Activated naive CD4-positive, alpha-beta T cell treated with Interleukin-2 at 50 U/mL for 16 hours (primary cell): ENCODE data around the gene CFHR4.
"Not testable (repeated sequence)": the region's sequence is repeated elsewhere in the genome, so short reads cannot be mapped to it uniquely, and the experiment has no call there.

Source experiments
- DNase-seq: peaks from one replicate; pipeline ENCODE4 v3.0.0-alpha.2; 2020

CFHR4 gene

DNA sequence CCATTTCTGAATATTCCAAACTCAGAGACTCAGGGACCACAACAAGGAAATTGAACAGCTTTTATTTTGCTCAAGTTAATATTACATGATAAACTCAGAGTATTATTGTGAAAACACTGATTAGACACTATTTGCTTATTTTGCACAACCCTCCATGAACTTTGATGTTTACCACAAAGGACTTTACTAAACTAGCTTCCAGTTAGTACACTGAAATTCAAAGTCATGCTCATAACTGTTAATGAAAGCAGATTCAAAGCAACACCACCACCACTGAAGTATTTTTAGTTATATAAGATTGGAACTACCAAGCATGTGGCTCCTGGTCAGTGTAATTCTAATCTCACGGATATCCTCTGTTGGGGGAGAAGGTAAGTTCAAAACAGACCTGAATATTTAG lies 55.7 kb downstream of the CFHR4 start, which contains the start of gene CFHR2:
CFHR2 (plus strand) TSS at position 171 of the 400 bp plus-strand sequence; CDS start at position 314, 143 bp downstream.
- not testable (repeated sequence) for DNase-seq

DNA sequence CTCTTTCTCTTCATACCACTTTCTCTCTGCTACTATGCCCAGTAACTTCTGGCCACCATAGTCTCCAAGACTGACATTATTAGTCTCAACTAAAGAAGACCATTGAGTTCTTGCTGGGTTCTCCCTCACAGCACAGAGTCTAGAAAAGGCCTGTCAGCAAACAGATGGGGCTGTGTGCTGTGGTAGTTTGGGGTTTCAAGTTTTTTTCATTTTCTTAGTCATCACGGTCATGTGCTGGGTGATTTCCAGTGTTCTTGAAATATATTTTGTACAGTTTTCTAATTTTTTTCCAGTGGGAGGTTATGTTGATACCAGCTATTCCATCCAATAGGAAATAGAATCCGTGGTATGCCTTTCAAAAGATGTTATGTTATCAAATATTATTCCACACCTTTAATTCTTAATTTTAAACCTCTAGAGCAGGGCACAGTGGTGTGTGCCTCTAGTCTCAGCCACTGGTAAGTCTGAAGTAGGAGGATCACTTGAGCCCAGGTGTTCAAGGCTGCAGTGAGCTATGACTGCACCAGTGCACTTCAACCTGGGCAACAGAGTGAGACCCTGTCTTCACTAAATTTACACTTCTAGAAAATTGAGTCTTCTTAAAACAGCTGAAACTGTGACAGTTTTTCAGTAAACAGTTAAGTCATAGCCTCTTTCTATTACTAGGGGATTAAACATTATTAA lies 64.0 kb downstream of the CFHR4 start:
- no peak for DNase-seq

DNA sequence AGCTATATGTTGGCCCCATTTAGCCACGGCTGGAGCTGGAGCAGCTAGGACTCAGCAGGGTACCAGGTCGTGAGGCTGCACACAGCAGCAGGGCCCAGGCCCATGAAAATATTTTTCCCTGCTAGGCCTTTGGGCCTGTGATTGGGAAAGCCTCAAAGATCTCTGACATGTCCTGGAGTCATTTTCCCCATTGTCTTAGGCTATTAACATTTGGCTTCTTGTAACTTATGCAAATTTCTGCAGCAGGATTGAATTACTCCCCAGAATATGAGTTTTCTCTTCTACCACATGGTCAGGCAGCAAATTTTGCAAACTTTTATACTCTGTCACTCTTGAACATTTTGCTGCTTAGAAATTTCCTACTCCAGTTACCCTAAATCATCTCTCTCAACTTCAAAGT lies 66.9 kb downstream of the CFHR4 start:
- no peak for DNase-seq

DNA sequence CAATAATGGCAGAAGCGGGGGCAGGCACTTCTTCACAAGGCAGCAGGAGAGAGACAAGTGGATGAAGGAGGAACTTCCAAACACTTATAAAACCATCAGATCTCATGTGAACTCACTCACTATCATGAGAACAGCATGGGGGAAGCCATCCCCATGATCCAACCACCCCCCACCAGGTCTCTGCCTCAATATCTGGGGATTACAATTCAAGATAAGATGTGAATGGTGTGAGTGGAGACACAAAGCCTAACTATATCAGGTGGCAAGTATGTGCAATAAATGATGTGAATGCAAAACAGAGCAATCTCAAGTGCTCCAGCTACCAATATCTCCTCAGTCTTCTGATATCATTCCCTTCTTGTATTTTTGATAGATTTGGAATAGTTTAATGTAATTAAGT lies 68.1 kb downstream of the CFHR4 start:
- DNase-seq, result no peak

DNA sequence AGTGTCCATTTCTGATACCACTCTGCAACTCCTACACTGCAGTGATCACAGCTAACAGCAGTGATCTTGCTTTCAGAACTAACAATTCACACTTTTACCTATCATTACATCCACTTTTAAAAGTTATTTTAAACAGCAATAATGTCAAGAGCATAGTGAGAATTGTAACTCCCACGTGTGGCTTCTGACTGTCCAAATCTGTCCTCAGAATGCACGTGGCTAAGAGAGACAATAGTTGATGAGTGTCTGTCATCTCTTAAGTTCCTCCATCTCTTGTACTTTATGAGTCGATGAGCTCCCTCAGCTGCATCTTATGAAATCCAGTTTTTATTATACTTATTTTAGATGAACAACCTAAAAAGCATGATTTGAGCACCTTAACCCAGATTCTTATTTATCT lies 73.0 kb downstream of the CFHR4 start:
- DNase-seq, result no peak
